GM23338 (cell line): ENCODE measurements around the gene RBFOX1. TPM values are rescaled to one million over a fixed set of nuclear protein-coding genes. Genes with fewer than 3 reads are reported as not detected.

Experiments used
- ATAC-seq: fragments of 200-7000 bp; cut with Tn5 transposase; 3 replicates; pipeline ENCODE4 v1.9.1; 2020
- DNase-seq: peaks from one replicate; pipeline ENCODE4 v3.0.0-alpha.2; 2015; ENCODE audit warnings: low spot score
- H2AFZ ChIP-seq: fragments of 200-600 bp; sonication (generic); 2 replicates; pipeline ENCODE4 v1.8.0; 2016; ENCODE audit warnings: antibody characterized with exemption, mild to moderate bottlenecking, moderate library complexity
- H3F3A ChIP-seq: fragments of 200-600 bp; sonication (generic); replicated peaks from 2 replicates; pipeline ENCODE4 v1.8.0; 2017; ENCODE audit warnings: antibody characterized with exemption, mixed run types, low read depth
- H3K27ac ChIP-seq: fragments of 200-600 bp; sonication (generic); 2 replicates; pipeline ENCODE4 v1.6.1; 2016; ENCODE audit warnings: low read depth
- H3K27me3 ChIP-seq: fragments of 200-600 bp; sonication (generic); 2 replicates; pipeline ENCODE4 v1.8.0; 2016; ENCODE audit warnings: mild to moderate bottlenecking, mixed run types, moderate library complexity; ENCODE audit not compliant: insufficient read depth
- H3K36me3 ChIP-seq: fragments of 200-600 bp; sonication (generic); 2 replicates; pipeline ENCODE4 v1.8.0; 2016; ENCODE audit warnings: mild to moderate bottlenecking; ENCODE audit not compliant: insufficient read depth
- H3K4me1 ChIP-seq: fragments of 200-600 bp; sonication (generic); 2 replicates; pipeline ENCODE4 v1.8.0; 2016; ENCODE audit warnings: mild to moderate bottlenecking, moderate library complexity; ENCODE audit not compliant: insufficient read depth
- H3K4me2 ChIP-seq: fragments of 200-600 bp; sonication (generic); 2 replicates; pipeline ENCODE4 v1.7.1; 2017; ENCODE audit warnings: mixed run types
- H3K4me3 ChIP-seq: fragments of 200-600 bp; sonication (generic); 2 replicates; pipeline ENCODE4 v1.6.1; 2016; ENCODE audit warnings: mixed run types
- H3K79me2 ChIP-seq: fragments of 200-600 bp; sonication (generic); replicated peaks from 2 replicates; pipeline ENCODE4 v1.8.0; 2017; ENCODE audit warnings: mild to moderate bottlenecking; ENCODE audit not compliant: insufficient read depth
- H3K9me2 ChIP-seq: fragments of 200-600 bp; sonication (generic); 2 replicates; pipeline ENCODE4 v1.8.0; 2017; ENCODE audit not compliant: insufficient read depth
- H4K20me1 ChIP-seq: fragments of 200-600 bp; sonication (generic); replicated peaks from 2 replicates; pipeline ENCODE4 v1.8.0; 2017; ENCODE audit warnings: mild to moderate bottlenecking; ENCODE audit not compliant: insufficient read depth
- H3K27ac Mint-ChIP-seq: 2 replicates; pipeline ENCODE4 v1.8.0; 2020; ENCODE audit warnings: inconsistent platforms, mild to moderate bottlenecking, moderate library complexity, mixed read lengths
- H3K27me3 Mint-ChIP-seq: 3 replicates; pipeline ENCODE4 v1.8.0; 2022; ENCODE audit warnings: low read depth, mild to moderate bottlenecking, moderate library complexity, mixed read lengths, inconsistent platforms; ENCODE audit not compliant: insufficient read depth, poor library complexity
- H3K36me3 Mint-ChIP-seq: 3 replicates; pipeline ENCODE4 v1.8.0; 2021; ENCODE audit warnings: low read depth, mild to moderate bottlenecking, inconsistent platforms, moderate library complexity, mixed read lengths
- H3K4me1 Mint-ChIP-seq: 3 replicates; pipeline ENCODE4 v1.8.0; 2020; ENCODE audit warnings: mild to moderate bottlenecking, inconsistent platforms, mixed read lengths
- H3K4me3 Mint-ChIP-seq: 3 replicates; pipeline ENCODE4 v1.8.0; 2021; ENCODE audit warnings: moderate library complexity, mild to moderate bottlenecking, inconsistent platforms, mixed read lengths
- H3K9me3 Mint-ChIP-seq: 3 replicates; pipeline ENCODE4 v1.8.0; 2020; ENCODE audit warnings: moderate library complexity, mild to moderate bottlenecking, inconsistent platforms, mixed read lengths
- CTCF ChIP-seq, 2 experiments: fragments of 200-600 bp in 1 of 2; sonication (generic) in 1 of 2; conservative IDR thresholded peaks; 2 replicates each; pipeline versions ENCODE4 v1.5.1 to v1.6.1; 2016 to 2017; ENCODE audit warnings: antibody characterized with exemption in 2 of 2, low read depth in 2 of 2, mild to moderate bottlenecking in 2 of 2, moderate library complexity in 1 of 2
- EZH2 ChIP-seq: fragments of 200-600 bp; sonication (generic); IDR thresholded peaks from one replicate; pipeline ENCODE4 v1.8.0; 2017; ENCODE audit warnings: antibody characterized with exemption, mild to moderate bottlenecking, low read depth; ENCODE audit not compliant: unreplicated experiment
- EZH2phosphoT487 ChIP-seq: fragments of 200-600 bp; sonication (generic); IDR thresholded peaks from one replicate; pipeline ENCODE4 v1.8.1; 2018; ENCODE audit warnings: antibody characterized with exemption; ENCODE audit not compliant: unreplicated experiment
- JUNB ChIP-seq: IDR thresholded peaks from one replicate; pipeline ENCODE4 v1.6.1; 2016; ENCODE audit warnings: antibody characterized with exemption; ENCODE audit not compliant: unreplicated experiment
- NANOG ChIP-seq: IDR thresholded peaks from 2 replicates; pipeline ENCODE4 v1.6.1; 2016; ENCODE audit warnings: antibody characterized with exemption, borderline replicate concordance
- STAT1 ChIP-seq: IDR thresholded peaks from one replicate; pipeline ENCODE4 v1.6.1; 2016; ENCODE audit warnings: antibody characterized with exemption; ENCODE audit not compliant: unreplicated experiment
- ZNF114 ChIP-seq: fragments of 250-450 bp; sonication (Bioruptor Pico); IDR thresholded peaks from 2 replicates; pipeline ENCODE4 v1.5.0; 2020; ENCODE audit warnings: mild to moderate bottlenecking, moderate library complexity
- ZNF331 ChIP-seq: fragments of 250-450 bp; sonication (Bioruptor Pico); IDR thresholded peaks from 2 replicates; pipeline ENCODE4 v1.5.0; 2020; ENCODE audit warnings: low read depth, mild to moderate bottlenecking, moderate library complexity
- ZNF462 ChIP-seq: fragments of 250-450 bp; sonication (Bioruptor Pico); IDR thresholded peaks from 2 replicates; pipeline ENCODE4 v1.5.0; 2020; ENCODE audit warnings: mild to moderate bottlenecking, moderate library complexity
- polyA plus RNA-seq: library from polyadenylated mRNA; unstranded; fragments of >200 nt; fragmentation: Nextera tagmentation; extraction: Ambion mirVana; gene quantifications from 2 replicates; pipeline ENCODE4 v1.2.1, GENCODE V29; 2016
- total RNA-seq: library from RNA; depleted of rRNA; stranded (reverse); fragments of >200 nt; shearing (Covaris generic); gene quantifications from 2 replicates; pipeline ENCODE4 v1.2.3, GENCODE V29; 2014
- TF ChIP-seq, protein P1 (sequence below): IDR thresholded peaks from one replicate; pipeline ENCODE4 v1.6.1; 2018; ENCODE audit warnings: antibody characterized with exemption; ENCODE audit not compliant: unreplicated experiment

Gene RBFOX1
- total and polyA plus RNA-seq, 2 experiments from 2014 or later: 2.5 to 3.6 TPM

DNA sequence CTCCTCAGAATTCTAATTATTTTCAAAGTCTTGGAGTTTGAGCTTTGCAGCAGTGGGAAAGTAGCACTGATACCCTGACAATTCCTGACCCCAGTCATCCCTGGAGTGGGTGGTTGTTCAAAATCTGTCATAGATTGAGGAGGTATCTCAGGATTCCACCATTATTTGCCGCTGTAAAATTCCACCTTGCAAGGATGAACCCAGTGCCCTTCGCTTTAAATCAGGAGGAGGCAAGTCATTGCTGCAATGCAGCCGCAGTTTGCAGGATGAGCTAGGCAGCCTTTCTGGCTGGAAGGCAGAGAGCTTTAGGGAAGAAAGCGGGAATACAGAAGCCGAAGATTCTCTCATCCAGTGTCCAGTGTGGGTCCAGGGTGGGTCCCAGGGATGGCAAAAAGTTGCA, 296.9 kb downstream of the RBFOX1 start (continued):
- TF ChIP-seq ZNF462 (CRISPR knock-in tag): no peak
- TF ChIP-seq, protein P1, sequence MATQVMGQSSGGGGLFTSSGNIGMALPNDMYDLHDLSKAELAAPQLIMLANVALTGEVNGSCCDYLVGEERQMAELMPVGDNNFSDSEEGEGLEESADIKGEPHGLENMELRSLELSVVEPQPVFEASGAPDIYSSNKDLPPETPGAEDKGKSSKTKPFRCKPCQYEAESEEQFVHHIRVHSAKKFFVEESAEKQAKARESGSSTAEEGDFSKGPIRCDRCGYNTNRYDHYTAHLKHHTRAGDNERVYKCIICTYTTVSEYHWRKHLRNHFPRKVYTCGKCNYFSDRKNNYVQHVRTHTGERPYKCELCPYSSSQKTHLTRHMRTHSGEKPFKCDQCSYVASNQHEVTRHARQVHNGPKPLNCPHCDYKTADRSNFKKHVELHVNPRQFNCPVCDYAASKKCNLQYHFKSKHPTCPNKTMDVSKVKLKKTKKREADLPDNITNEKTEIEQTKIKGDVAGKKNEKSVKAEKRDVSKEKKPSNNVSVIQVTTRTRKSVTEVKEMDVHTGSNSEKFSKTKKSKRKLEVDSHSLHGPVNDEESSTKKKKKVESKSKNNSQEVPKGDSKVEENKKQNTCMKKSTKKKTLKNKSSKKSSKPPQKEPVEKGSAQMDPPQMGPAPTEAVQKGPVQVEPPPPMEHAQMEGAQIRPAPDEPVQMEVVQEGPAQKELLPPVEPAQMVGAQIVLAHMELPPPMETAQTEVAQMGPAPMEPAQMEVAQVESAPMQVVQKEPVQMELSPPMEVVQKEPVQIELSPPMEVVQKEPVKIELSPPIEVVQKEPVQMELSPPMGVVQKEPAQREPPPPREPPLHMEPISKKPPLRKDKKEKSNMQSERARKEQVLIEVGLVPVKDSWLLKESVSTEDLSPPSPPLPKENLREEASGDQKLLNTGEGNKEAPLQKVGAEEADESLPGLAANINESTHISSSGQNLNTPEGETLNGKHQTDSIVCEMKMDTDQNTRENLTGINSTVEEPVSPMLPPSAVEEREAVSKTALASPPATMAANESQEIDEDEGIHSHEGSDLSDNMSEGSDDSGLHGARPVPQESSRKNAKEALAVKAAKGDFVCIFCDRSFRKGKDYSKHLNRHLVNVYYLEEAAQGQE: no peak

DNA sequence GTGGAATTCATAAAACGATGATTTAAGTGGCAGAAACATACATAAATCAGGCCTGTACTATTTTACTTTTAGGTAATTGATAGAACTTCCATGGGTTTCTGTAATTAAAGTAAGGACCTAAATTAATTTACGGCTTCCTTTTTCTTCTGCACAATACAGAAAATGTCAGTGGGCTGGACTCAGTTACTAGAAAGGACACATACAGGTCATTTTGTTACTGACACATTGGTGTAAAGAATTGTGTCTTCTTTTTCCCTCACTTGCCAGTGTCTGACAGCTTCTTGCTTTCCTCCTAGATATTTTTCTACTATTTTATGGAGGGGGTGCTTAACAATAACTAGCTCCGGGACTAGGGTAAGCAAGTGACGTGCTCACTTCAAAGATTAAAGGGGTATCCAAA, 304.8 kb downstream of the RBFOX1 start:
- Histone ChIP-seq H3K27me3 (no peaks in the 10 kb centered on the region), H3K79me2 (no peaks in the 10 kb centered on the region), H3K4me3 (no peak overlapping the region), H2AFZ (no peak overlapping the region), H3K27ac (no peak overlapping the region), H3K36me3 (no peaks in the 10 kb centered on the region), H3K4me2 (no peak overlapping the region), H3F3A (no peaks in the 10 kb centered on the region), H4K20me1 (no peaks in the 10 kb centered on the region), H3K4me1 (peaks cover 19% of the 10 kb centered on the region), H3K9me2 (no peaks in the 10 kb centered on the region)
- no peaks in the 10 kb centered on the region for H3K27me3 Mint-ChIP-seq
- ATAC-seq: no peak
- no peak overlapping the region for H3K27ac Mint-ChIP-seq
- DNase-seq: no peak
- no peaks in the 10 kb centered on the region for H3K36me3 Mint-ChIP-seq
- peaks cover 23% of the 10 kb centered on the region for H3K4me1 Mint-ChIP-seq
- H3K9me3 Mint-ChIP-seq: no peaks in the 10 kb centered on the region
- no peak overlapping the region for H3K4me3 Mint-ChIP-seq
- TF ChIP-seq, protein P1: no peak
- TF ChIP-seq EZH2 (no peak), ZNF114 (no peak), NANOG (no peak), CTCF (conservative IDR thresholded peaks at IDR 0.05; ENCODE audit: low read depth in 2 of 2) (no peak), ZNF331 (CRISPR knock-in tag) (no peak), EZH2phosphoT487 (no peak), JUNB (no peak), STAT1 (no peak)
